ENCODE measurements around the gene ATP11A.

DNA sequence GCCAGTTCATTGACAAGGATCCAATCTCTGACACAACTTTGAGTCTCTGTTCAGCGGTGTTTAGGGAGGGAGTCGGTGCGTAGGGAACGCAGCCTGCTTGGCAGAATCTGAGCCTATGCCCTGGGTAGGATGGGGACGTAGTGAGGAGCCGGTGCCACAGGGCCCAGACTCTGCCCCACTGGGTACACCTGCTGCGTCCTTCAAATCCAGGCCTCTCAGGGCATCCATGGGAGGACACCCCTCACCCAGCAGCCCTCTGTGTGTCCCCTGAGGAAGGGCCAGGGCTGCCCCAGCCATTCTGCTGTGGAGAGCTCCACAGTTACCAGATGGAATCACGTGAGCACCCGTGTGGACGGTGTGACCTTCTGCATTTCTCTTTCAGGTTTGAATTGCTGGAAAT lies 146.0 kb downstream of the ATP11A start:
- TF ChIP-seq, protein P1, sequence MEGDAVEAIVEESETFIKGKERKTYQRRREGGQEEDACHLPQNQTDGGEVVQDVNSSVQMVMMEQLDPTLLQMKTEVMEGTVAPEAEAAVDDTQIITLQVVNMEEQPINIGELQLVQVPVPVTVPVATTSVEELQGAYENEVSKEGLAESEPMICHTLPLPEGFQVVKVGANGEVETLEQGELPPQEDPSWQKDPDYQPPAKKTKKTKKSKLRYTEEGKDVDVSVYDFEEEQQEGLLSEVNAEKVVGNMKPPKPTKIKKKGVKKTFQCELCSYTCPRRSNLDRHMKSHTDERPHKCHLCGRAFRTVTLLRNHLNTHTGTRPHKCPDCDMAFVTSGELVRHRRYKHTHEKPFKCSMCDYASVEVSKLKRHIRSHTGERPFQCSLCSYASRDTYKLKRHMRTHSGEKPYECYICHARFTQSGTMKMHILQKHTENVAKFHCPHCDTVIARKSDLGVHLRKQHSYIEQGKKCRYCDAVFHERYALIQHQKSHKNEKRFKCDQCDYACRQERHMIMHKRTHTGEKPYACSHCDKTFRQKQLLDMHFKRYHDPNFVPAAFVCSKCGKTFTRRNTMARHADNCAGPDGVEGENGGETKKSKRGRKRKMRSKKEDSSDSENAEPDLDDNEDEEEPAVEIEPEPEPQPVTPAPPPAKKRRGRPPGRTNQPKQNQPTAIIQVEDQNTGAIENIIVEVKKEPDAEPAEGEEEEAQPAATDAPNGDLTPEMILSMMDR (conservative IDR thresholded peaks at IDR 0.05; ENCODE audit: low read depth, low read length): no peak
- TF ChIP-seq EZH2 (IDR thresholded peaks at IDR 0.05; ENCODE audit: borderline replicate concordance, low read depth, low read length, poor library complexity, severe bottlenecking): no peak
